SK-N-SH treated with all-trans-retinoic acid at 6 μM for 48 hours (cell line): ENCODE results near the gene METRNL.

ENCODE experiments used
- ATAC-seq: fragments of 200-7000 bp; cut with Tn5 transposase; 3 replicates; pipeline ENCODE4 v1.9.1; 2020; ENCODE audit warnings: mild to moderate bottlenecking, moderate library complexity
- ARNTL ChIP-seq: fragments of 450-650 bp; formaldehyde crosslinking; IDR thresholded peaks from 2 replicates; pipeline ENCODE4 v1.5.0; 2020; ENCODE audit warnings: low read depth, mild to moderate bottlenecking, moderate library complexity, borderline replicate concordance
- BACH2 ChIP-seq: fragments of 250-450 bp; sonication (Bioruptor Pico); IDR thresholded peaks from 2 replicates; pipeline ENCODE4 v1.9.0; 2021; ENCODE audit warnings: mild to moderate bottlenecking, borderline replicate concordance
- CREB5 ChIP-seq: fragments of 250-450 bp; sonication (Bioruptor Pico); IDR thresholded peaks from 2 replicates; pipeline ENCODE4 v1.5.1; 2020; ENCODE audit warnings: low read depth, mild to moderate bottlenecking, moderate library complexity
- CSDC2 ChIP-seq: fragments of 250-450 bp; sonication (Bioruptor Pico); IDR thresholded peaks from 2 replicates; pipeline ENCODE4 v1.5.0; 2020; ENCODE audit warnings: mild to moderate bottlenecking, moderate library complexity
- CSRNP3 ChIP-seq: fragments of 250-450 bp; sonication (Bioruptor Pico); IDR thresholded peaks from 2 replicates; pipeline ENCODE4 v1.5.1; 2021; ENCODE audit warnings: mild to moderate bottlenecking, moderate library complexity
- ESRRG ChIP-seq: fragments of 250-450 bp; sonication (Bioruptor Pico); IDR thresholded peaks from 2 replicates; pipeline ENCODE4 v1.6.1; 2021; ENCODE audit warnings: mild to moderate bottlenecking
- GLIS3 ChIP-seq: fragments of 250-450 bp; sonication (Bioruptor Pico); IDR thresholded peaks from 2 replicates; pipeline ENCODE4 v1.5.0; 2020; ENCODE audit warnings: mild to moderate bottlenecking, moderate library complexity
- OSR1 ChIP-seq: fragments of 250-450 bp; sonication (Bioruptor Pico); IDR thresholded peaks from 2 replicates; pipeline ENCODE4 v1.8.0; 2022; ENCODE audit warnings: moderate library complexity, mild to moderate bottlenecking, inconsistent platforms
- POU6F1 ChIP-seq: fragments of 250-450 bp; sonication (Bioruptor Pico); IDR thresholded peaks from 2 replicates; pipeline ENCODE4 v1.8.0; 2021; ENCODE audit warnings: low read depth, mild to moderate bottlenecking, moderate library complexity, borderline replicate concordance
- PPARA ChIP-seq: fragments of 250-450 bp; sonication (Bioruptor Pico); IDR thresholded peaks from 2 replicates; pipeline ENCODE4 v1.5.0; 2020; ENCODE audit warnings: mild to moderate bottlenecking, borderline replicate concordance
- RARB ChIP-seq: fragments of 250-450 bp; sonication (Bioruptor Pico); IDR thresholded peaks from 2 replicates; pipeline ENCODE4 v1.8.0; 2021; ENCODE audit warnings: mild to moderate bottlenecking, moderate library complexity
- SNAI2 ChIP-seq: fragments of 250-450 bp; sonication (Bioruptor Pico); IDR thresholded peaks from 2 replicates; pipeline ENCODE4 v1.5.0; 2020; ENCODE audit warnings: mild to moderate bottlenecking, moderate library complexity
- TCF4 ChIP-seq: fragments of 250-450 bp; sonication (Bioruptor Pico); IDR thresholded peaks from 2 replicates; pipeline ENCODE4 v1.8.0; 2021; ENCODE audit warnings: mild to moderate bottlenecking, moderate library complexity, borderline replicate concordance
- TOX ChIP-seq: fragments of 250-450 bp; sonication (Bioruptor Pico); IDR thresholded peaks from 2 replicates; pipeline ENCODE4 v1.8.0; 2021; ENCODE audit warnings: mild to moderate bottlenecking, moderate library complexity, borderline replicate concordance
- TSHZ2 ChIP-seq: fragments of 250-450 bp; sonication (Bioruptor Pico); IDR thresholded peaks from 2 replicates; pipeline ENCODE4 v1.5.0; 2020; ENCODE audit warnings: mild to moderate bottlenecking, moderate library complexity
- ZC3H10 ChIP-seq: fragments of 250-450 bp; sonication (Bioruptor Pico); IDR thresholded peaks from 2 replicates; pipeline ENCODE4 v1.5.1; 2021; ENCODE audit warnings: mild to moderate bottlenecking, moderate library complexity
- ZFP3 ChIP-seq: fragments of 250-450 bp; sonication (Bioruptor Pico); IDR thresholded peaks from 2 replicates; pipeline ENCODE4 v1.5.0; 2020; ENCODE audit warnings: mild to moderate bottlenecking, moderate library complexity
- ZNF565 ChIP-seq: fragments of 450-650 bp; formaldehyde crosslinking; conservative IDR thresholded peaks from 2 replicates; pipeline ENCODE4 v1.5.0; 2020; ENCODE audit warnings: low read depth, mild to moderate bottlenecking, moderate library complexity
- ZNF70 ChIP-seq: fragments of 450-650 bp; formaldehyde crosslinking; IDR thresholded peaks from 2 replicates; pipeline ENCODE4 v1.5.0; 2020; ENCODE audit warnings: mild to moderate bottlenecking, moderate library complexity
- ZNF8 ChIP-seq: fragments of 450-650 bp; formaldehyde crosslinking; IDR thresholded peaks from 2 replicates; pipeline ENCODE4 v1.5.0; 2020; ENCODE audit warnings: mild to moderate bottlenecking, moderate library complexity

Gene METRNL

GRCh38 chr17:83125515-83126274 is 46.3 kb downstream of the METRNL start (continued):
- TF ChIP-seq POU6F1 (CRISPR knock-in tag) (no peak), PPARA (CRISPR knock-in tag) (no peak), CSDC2 (no peak), ZFP3 (CRISPR knock-in tag) (no peak), CSRNP3 (CRISPR knock-in tag) (no peak), ZNF8 (no peak), TCF4 (CRISPR knock-in tag) (no peak), OSR1 (no peak)
- TF ChIP-seq, all 23 proteins: peak for 0

GRCh38 chr17:83126275-83126811 is 46.9 kb downstream of the METRNL start:
- ATAC-seq: no peak
- no peak for TF ChIP-seq TCF4 (CRISPR knock-in tag)
- 0 out of 2 replicates have a peak, but pooled peaks have one; percentile 42 for TF ChIP-seq ZFP3 (CRISPR knock-in tag)
- TF ChIP-seq RARB (CRISPR knock-in tag): no peak
- TF ChIP-seq, all 23 proteins: peak for 1

GRCh38 chr17:83127431-83128160 is 48.2 kb downstream of the METRNL start:
- no peak for ATAC-seq

More at GRCh38 chr17:83127431-83128160, 48.2 kb downstream of the METRNL start:
- TF ChIP-seq TSHZ2 (no peak), TCF4 (CRISPR knock-in tag) (no peak), ARNTL (no peak), CSRNP3 (CRISPR knock-in tag) (no peak), ZFP3 (CRISPR knock-in tag) (no peak), BACH2 (no peak), CREB5 (no peak), ZC3H10 (CRISPR knock-in tag) (no peak), ZNF70 (no peak), RARB (CRISPR knock-in tag) (no peak), GLIS3 (CRISPR knock-in tag) (no peak), ZNF565 (CRISPR knock-in tag) (no peak), TOX (CRISPR knock-in tag) (no peak), ZNF8 (no peak), POU6F1 (CRISPR knock-in tag) (no peak), ESRRG (CRISPR knock-in tag) (no peak), SNAI2 (CRISPR knock-in tag) (no peak)
